IPS-18c (cell line): ENCODE measurements around the gene PRMT9.

Experiments used
- H3K4me3 ChIP-seq: 2 replicates; pipeline ENCODE4 v1.7.0; 2013; ENCODE audit warnings: low read depth, mild to moderate bottlenecking, low read length, moderate library complexity; ENCODE audit not compliant: insufficient read depth
- H3K9me3 ChIP-seq: one replicate; pipeline ENCODE4 v1.6.1; 2013; ENCODE audit warnings: mild to moderate bottlenecking, low read length, moderate library complexity; ENCODE audit not compliant: control insufficient read depth, insufficient read depth

Gene PRMT9

GRCh38 chr4:147596981-147597380, 87.0 kb downstream of the PRMT9 start:
- H3K9me3 ChIP-seq, result no peaks in the 10 kb centered on the region
- no peak overlapping the region for H3K4me3 ChIP-seq

- no peaks in the 10 kb centered on the region for H3K9me3 ChIP-seq
- H3K4me3 ChIP-seq, result no peak overlapping the region
Measured at GRCh38 chr4:147596377-147596776, 87.6 kb downstream of the PRMT9 start.

GRCh38 chr4:147594578-147594977, 89.4 kb downstream of the PRMT9 start:
- Histone ChIP-seq H3K9me3 (no peaks in the 10 kb centered on the region), H3K4me3 (no peak overlapping the region)

- Histone ChIP-seq H3K4me3 (no peak overlapping the region), H3K9me3 (no peaks in the 10 kb centered on the region)
Measured at GRCh38 chr4:147594107-147594506, 89.9 kb downstream of the PRMT9 start.

- Histone ChIP-seq H3K9me3 (no peaks in the 10 kb centered on the region), H3K4me3 (no peak overlapping the region)
Measured at GRCh38 chr4:147591106-147591505, 92.9 kb downstream of the PRMT9 start.

GRCh38 chr4:147590249-147590920, 93.6 kb downstream of the PRMT9 start:
- Histone ChIP-seq H3K9me3 (no peaks in the 10 kb centered on the region), H3K4me3 (no peak overlapping the region)

- H3K9me3 ChIP-seq, result no peaks in the 10 kb centered on the region
- H3K4me3 ChIP-seq, result no peak overlapping the region
Measured at GRCh38 chr4:147589586-147589985, 94.4 kb downstream of the PRMT9 start.
